ENCODE results near the gene THBS4. TPM values are rescaled to one million over a fixed set of nuclear protein-coding genes. Genes with fewer than 3 reads are reported as not detected.

Gene THBS4
- total and polyA plus RNA-seq, 12 donors, result 41.1 to 180 (median 67.5) TPM

GRCh38 chr5:79990598-79991507 lies 44.3 kb upstream of the THBS4 start, which contains the start of gene MTX3:
Gene MTX3 (minus strand): TSS chr5:79991262. CDS start chr5:79991238, 24 bp downstream.
- intact Hi-C loops (cut with DNase I), result loop anchor here in 3 of 10 donors (2.0 to 5.0 kb wide), 3 partner anchors 41 to 92 kb away; no protein-coding TSS in a partner anchor
- ATAC-seq, result peak; percentile 93 to 97 (median 96)
- Histone ChIP-seq H3K27ac (peak within 1 kb of the TSS; percentile 45 to 87 (median 80)), H3K4me1 (peaks cover 0 to 27% (median 17%) of the 10 kb centered on the region in 9 donors), H3K9me3 (no peaks in the 10 kb centered on the region), H3K27me3 (no peaks in the 10 kb centered on the region), H3K36me3 (peaks cover 0 to 37% (median 17%) of the 10 kb centered on the region in 9 donors), H3K4me3 (peak within 1 kb of the TSS; percentile 63 to 88 (median 82))
- peak; percentile 86 to 87 for DNase-seq
- TF ChIP-seq, protein P1, sequence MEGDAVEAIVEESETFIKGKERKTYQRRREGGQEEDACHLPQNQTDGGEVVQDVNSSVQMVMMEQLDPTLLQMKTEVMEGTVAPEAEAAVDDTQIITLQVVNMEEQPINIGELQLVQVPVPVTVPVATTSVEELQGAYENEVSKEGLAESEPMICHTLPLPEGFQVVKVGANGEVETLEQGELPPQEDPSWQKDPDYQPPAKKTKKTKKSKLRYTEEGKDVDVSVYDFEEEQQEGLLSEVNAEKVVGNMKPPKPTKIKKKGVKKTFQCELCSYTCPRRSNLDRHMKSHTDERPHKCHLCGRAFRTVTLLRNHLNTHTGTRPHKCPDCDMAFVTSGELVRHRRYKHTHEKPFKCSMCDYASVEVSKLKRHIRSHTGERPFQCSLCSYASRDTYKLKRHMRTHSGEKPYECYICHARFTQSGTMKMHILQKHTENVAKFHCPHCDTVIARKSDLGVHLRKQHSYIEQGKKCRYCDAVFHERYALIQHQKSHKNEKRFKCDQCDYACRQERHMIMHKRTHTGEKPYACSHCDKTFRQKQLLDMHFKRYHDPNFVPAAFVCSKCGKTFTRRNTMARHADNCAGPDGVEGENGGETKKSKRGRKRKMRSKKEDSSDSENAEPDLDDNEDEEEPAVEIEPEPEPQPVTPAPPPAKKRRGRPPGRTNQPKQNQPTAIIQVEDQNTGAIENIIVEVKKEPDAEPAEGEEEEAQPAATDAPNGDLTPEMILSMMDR (IDR thresholded peaks at IDR 0.05), result no peak
- WGBS, 2 donors, result 2 to 4% methylated on average over 50 of the region's 50 CpGs

GRCh38 chr5:79992891-79993657 lies 42.1 kb upstream of the THBS4 start:
- WGBS, 2 donors, result 76 to 85% methylated on average over 2 of the region's 2 CpGs
- no peaks in the 10 kb centered on the region for H3K9me3 ChIP-seq
- intact Hi-C loops (cut with DNase I), result loop anchor here in 3 of 10 donors (5.0 kb wide), 2 partner anchors 39 to 89 kb away; no protein-coding TSS in a partner anchor
- TF ChIP-seq, protein P1 (IDR thresholded peaks at IDR 0.05), result no peak
- no peak overlapping the region for H3K27ac ChIP-seq
- peaks cover 0 to 27% (median 17%) of the 10 kb centered on the region in 9 donors for H3K4me1 ChIP-seq
- H3K27me3 ChIP-seq, result no peaks in the 10 kb centered on the region
- H3K4me3 ChIP-seq, result no peak overlapping the region
- DNase-seq (no peak), ATAC-seq (no peak)
- peaks cover 0 to 14% (median 6%) of the 10 kb centered on the region in 9 donors for H3K36me3 ChIP-seq

- H3K27ac ChIP-seq, result no peak overlapping the region
- no peaks in the 10 kb centered on the region for H3K27me3 ChIP-seq
- H3K4me3 ChIP-seq, result no peak overlapping the region
- DNase-seq (no peak), ATAC-seq (no peak)
- H3K36me3 ChIP-seq, result no peaks in the 10 kb centered on the region
- intact Hi-C loops (cut with DNase I), result no loop called here
- WGBS, 2 donors, result 94 to 97% methylated on average over 1 of the region's 1 CpG
- TF ChIP-seq, protein P1 (IDR thresholded peaks at IDR 0.05), result no peak
- H3K9me3 ChIP-seq, result no peaks in the 10 kb centered on the region
- no peaks in the 10 kb centered on the region for H3K4me1 ChIP-seq
These were observed 35.4 kb upstream of the THBS4 start for GRCh38 chr5:79999722-80000121.

GRCh38 chr5:80002677-80003076 lies 32.5 kb upstream of the THBS4 start:
- TF ChIP-seq, protein P1 (IDR thresholded peaks at IDR 0.05), result no peak
- Histone ChIP-seq H3K36me3 (no peaks in the 10 kb centered on the region), H3K9me3 (no peaks in the 10 kb centered on the region), H3K27me3 (no peaks in the 10 kb centered on the region), H3K4me1 (no peaks in the 10 kb centered on the region), H3K27ac (no peak overlapping the region), H3K4me3 (no peak overlapping the region)
- 100% methylated on average over 1 of the region's 1 CpG for WGBS, 2 donors
- ATAC-seq (no peak), DNase-seq (no peak)
- intact Hi-C loops (cut with DNase I), result no loop called here
